ENCODE data around the gene NTN5.

Gene NTN5

DNA sequence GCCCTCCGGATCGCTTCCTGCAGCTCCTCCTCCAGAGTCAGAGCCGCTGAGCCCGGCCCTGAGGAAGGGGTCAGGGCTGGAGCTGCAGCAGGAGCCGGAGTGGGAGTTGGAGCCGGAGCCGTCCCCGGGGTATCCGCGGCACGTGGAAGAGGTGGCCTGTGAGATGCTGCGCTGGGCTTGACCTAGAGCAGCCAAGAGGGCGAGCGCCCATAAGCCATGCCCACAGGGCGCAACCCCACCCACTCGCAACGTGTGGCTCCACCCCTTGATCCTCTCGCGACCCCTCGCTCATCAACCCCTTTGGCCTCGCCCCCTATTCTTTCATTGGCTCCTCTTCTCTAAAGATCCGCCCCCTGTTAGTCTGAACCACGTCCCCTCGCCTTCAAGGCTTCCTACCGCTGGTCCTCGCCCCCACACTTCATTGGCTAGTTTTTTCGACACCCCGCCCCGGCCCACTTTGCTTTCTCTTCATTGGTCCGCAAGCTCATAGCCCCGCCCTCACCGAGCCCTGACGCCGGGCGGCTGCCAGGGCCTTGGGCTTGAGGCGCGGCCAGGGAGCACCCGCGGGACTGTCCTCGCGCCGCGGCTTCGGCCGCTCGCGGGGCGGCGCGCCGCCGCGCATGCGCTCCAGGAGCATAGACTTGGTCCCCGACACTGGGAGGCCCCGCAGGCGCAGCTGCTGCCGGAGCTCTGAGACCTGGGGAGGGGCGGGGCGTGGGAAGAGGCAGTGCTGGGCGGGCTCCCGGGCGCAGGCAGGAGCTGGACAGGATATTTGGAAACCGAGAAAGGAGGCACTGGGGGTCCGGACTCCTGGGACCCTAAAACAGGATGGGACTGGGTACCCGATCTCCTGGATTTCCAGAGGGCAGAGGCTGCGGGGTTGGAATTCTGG, 41.3 kb upstream of the NTN5 start:
- DNase-seq: peak; percentile 99
- Mint-ChIP-seq H3K27me3 (ENCODE audit: low read depth, poor library complexity) (peaks cover 16% of the 10 kb centered on the region), H3K4me3 (peak overlapping the region; percentile 88), H3K36me3 (ENCODE audit: low read depth) (peaks cover 9% of the 10 kb centered on the region), H3K4me1 (peaks cover 56% of the 10 kb centered on the region), H3K27ac (peak overlapping the region; percentile 91), H3K9me3 (peaks cover 15% of the 10 kb centered on the region)
- TF ChIP-seq, protein P1, sequence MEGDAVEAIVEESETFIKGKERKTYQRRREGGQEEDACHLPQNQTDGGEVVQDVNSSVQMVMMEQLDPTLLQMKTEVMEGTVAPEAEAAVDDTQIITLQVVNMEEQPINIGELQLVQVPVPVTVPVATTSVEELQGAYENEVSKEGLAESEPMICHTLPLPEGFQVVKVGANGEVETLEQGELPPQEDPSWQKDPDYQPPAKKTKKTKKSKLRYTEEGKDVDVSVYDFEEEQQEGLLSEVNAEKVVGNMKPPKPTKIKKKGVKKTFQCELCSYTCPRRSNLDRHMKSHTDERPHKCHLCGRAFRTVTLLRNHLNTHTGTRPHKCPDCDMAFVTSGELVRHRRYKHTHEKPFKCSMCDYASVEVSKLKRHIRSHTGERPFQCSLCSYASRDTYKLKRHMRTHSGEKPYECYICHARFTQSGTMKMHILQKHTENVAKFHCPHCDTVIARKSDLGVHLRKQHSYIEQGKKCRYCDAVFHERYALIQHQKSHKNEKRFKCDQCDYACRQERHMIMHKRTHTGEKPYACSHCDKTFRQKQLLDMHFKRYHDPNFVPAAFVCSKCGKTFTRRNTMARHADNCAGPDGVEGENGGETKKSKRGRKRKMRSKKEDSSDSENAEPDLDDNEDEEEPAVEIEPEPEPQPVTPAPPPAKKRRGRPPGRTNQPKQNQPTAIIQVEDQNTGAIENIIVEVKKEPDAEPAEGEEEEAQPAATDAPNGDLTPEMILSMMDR (IDR thresholded peaks at IDR 0.05): no peak

DNA sequence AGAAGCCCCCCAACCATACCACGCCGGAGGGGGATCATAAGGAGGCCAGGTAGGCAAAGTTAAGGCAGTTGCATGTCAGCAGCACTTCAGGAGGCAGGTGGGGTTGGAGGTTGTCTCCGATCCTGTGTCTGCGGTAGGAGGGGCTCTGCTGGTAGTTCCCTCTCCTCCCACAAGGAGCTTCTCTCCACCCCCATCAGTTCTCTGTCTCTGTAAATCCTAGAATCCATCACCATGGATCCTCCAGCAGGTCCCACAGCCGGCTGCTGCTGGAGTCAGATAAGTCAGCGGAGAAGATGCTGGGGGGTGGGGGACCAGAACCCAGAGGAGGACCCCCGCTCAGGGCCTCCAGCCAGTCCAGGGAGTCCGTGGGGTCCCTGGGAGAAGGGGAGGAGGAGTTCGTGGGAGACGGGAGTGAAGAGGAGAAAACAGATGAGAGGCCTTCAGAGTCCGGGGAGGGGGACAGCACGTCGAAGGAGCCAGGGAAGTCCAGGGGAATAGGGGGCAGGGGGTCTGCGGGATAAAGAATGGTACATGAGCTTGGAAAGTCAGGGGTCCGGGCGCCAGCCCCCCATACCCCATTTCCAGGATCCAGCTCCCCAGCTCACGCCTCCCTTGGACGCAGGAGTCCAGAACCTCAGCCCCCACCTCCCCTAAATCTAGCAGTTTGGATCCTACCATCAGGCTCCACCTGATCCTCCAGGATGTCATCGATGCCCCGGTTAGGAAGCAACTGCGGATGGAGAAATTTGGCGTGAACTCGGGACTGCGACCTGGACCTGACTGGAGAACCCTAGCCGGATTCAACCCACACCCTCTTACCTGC, 40.4 kb upstream of the NTN5 start:
- Mint-ChIP-seq H3K36me3 (ENCODE audit: low read depth) (peaks cover 16% of the 10 kb centered on the region), H3K27me3 (ENCODE audit: low read depth, poor library complexity) (peaks cover 14% of the 10 kb centered on the region), H3K4me1 (peaks cover 55% of the 10 kb centered on the region), H3K27ac (no peak overlapping the region), H3K9me3 (peaks cover 20% of the 10 kb centered on the region), H3K4me3 (peak overlapping the region; percentile 88)
- DNase-seq: peak; percentile 32
- TF ChIP-seq, protein P1 (IDR thresholded peaks at IDR 0.05): peak; percentile 26

DNA sequence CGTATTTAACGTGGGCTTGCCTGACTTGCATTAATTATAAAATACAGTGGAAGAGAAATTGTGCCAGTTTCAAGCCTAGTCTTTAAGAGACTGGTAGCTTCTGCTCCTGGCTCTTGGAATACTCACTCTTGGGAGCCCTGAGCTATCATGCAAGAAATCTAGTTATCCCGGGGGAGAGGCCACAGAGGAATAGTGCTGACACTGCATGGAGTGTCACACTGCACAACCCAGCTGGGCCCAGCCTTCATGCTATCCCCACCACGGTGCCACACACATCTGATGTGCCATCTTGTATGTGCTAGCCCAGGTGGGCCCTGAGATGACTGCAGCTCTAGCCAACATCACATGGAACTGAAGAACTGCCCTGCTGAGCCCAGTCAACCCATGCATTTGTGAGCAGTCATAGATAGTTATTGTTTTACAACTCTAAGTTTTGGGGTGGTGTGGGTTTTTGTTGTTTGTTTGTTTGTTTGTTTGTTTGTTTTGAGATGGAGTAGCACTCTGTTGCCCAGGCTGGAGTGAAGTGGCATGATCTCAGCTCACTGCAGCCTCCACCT, 38.4 kb upstream of the NTN5 start:
- no peak for DNase-seq
- Mint-ChIP-seq H3K4me1 (peaks cover 42% of the 10 kb centered on the region), H3K27ac (no peak overlapping the region), H3K27me3 (ENCODE audit: low read depth, poor library complexity) (peaks cover 22% of the 10 kb centered on the region), H3K4me3 (peak overlapping the region; percentile 45), H3K9me3 (peaks cover 20% of the 10 kb centered on the region), H3K36me3 (ENCODE audit: low read depth) (peaks cover 24% of the 10 kb centered on the region)
- TF ChIP-seq, protein P1 (IDR thresholded peaks at IDR 0.05): no peak

DNA sequence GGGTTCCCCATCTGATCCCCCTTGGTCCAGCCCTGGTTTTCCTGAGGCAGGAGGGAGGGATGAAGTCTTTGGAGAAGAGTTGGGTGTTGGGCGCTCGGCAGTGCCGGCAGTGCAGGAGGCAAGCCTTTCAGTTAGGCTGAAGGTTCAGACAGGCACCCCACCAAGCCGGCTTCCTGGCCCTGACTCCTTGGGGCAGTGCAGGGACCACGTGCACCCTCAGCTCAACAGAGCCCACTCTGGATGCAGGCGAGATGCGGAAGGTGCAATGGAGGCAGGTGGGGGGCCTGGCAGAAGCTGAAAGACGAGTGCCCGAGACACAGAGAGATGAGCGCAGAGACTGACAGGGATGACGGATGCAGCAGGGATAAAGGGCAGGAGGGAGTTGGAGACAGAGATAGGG, 35.7 kb upstream of the NTN5 start:
- H3K27ac Mint-ChIP-seq: no peak overlapping the region
- H3K9me3 Mint-ChIP-seq: peaks cover 27% of the 10 kb centered on the region
- no peak overlapping the region for H3K4me3 Mint-ChIP-seq
- H3K36me3 Mint-ChIP-seq (ENCODE audit: low read depth): peaks cover 45% of the 10 kb centered on the region
- peaks cover 20% of the 10 kb centered on the region for H3K27me3 Mint-ChIP-seq (ENCODE audit: low read depth, poor library complexity)
- no peak for DNase-seq
- H3K4me1 Mint-ChIP-seq: peaks cover 20% of the 10 kb centered on the region
- TF ChIP-seq, protein P1 (IDR thresholded peaks at IDR 0.05): no peak

GRCh38 chr19:48705431-48705830, 32.6 kb upstream of the NTN5 start:
- TF ChIP-seq, protein P1 (IDR thresholded peaks at IDR 0.05): no peak
- peaks cover 52% of the 10 kb centered on the region for H3K36me3 Mint-ChIP-seq (ENCODE audit: low read depth)
- DNase-seq: no peak
- H3K4me1 Mint-ChIP-seq: peaks cover 10% of the 10 kb centered on the region
- H3K27me3 Mint-ChIP-seq (ENCODE audit: low read depth, poor library complexity): peaks cover 16% of the 10 kb centered on the region
- H3K4me3 Mint-ChIP-seq: no peak overlapping the region
- peaks cover 22% of the 10 kb centered on the region for H3K9me3 Mint-ChIP-seq
- H3K27ac Mint-ChIP-seq: no peak overlapping the region
